CD4-positive, alpha-beta T cell treated with Interleukin-17A for 1 hour (primary cell): ENCODE measurements around the gene ARPIN.
"Not testable (repeated sequence)": the region's sequence is repeated elsewhere in the genome, so short reads cannot be mapped to it uniquely, and the experiment has no call there.

Source experiments
- DNase-seq: peaks from one replicate; pipeline ENCODE4 v3.0.0-alpha.2; 2020

Gene ARPIN

GRCh38 chr15:89876396-89877082 lies 36.2 kb downstream of the ARPIN start:
- DNase-seq = no peak

DNA sequence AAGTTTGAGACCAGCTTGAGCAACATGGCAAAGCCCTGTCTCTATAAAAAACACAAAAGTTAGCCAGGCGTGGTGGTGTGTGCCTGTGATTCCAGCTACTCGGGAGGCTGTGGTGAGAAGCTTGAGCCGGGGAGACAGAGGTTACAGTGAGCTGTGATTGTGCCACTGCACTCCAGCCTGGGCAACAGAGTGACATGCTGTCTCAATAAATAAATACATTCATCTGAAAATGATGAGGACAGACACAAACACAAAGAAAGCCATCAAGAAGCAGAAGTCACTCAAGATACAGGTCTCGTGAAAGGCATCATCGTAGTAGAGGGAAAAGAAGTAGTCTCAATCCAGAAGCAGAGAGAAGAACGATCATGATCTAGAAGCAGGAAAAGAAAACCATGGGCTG lies 37.0 kb downstream of the ARPIN start:
- DNase-seq = no peak

GRCh38 chr15:89874926-89875564 lies 37.7 kb downstream of the ARPIN start:
- DNase-seq = peak; percentile 80

DNA sequence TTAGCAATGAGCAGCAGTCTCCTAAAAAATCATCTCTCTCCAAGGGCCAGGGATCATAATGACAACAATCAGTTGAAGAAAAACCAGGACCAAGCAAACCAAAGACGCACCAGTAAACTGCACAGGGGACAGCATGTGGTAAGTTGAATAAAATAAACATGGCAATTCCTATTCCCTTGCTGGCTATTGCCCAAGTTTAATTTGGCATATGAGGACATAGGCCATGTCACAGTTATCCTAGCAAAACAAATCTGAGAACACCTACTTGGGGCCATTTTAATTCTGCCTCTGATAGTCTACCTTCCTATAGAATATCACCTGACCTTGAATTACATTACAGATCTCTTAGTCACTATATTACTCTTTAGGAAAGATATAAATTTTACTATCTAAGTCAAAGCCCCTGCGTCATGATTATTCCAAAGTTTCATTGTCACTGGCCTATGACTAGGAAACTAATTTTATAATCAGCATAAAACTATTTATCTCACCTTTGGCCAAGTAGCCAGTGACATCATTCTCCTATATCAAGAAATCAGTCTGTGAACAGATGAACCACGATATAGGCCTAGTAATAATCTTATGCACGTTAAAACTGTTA lies 42.0 kb downstream of the ARPIN start:
- DNase-seq = no peak

- no peak for DNase-seq
Observed at GRCh38 chr15:89870006-89870405, 42.7 kb downstream of the ARPIN start.

GRCh38 chr15:89869490-89869889 lies 43.3 kb downstream of the ARPIN start:
- DNase-seq = not testable (repeated sequence)

DNA sequence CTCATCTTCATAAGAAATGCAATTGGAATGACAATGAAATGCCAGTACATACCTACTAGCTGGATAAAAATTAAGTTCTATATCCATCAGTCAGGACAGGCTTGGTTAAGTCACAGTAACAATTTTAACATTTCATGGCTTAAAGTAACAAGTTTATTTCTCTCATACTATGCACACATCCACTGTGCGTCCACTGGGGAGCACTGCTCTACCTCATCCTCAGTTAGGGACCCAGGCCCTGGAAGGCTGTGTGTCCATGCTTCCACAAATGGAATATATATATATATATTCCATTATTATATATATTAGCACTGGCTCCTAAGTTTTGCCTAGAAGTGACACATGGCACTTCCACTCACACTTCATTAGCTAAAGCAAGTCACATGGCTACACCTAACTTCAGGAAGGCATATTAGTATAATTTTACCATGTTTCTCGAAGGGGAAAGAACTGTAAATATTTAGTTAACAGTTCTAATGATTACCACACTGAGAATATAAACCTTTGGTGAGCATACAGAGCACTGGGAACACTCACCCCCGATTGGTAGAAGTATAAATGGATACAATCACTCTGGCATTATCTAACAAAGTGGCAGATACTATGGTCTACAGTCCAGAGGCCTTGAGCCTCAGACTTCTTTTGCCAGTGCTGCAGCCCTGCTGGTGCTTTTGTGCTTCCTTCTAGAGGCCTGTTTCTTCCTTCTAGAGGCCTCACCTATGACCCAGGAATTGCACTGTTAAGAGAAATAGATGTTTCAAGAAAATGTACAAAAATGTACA lies 47.6 kb downstream of the ARPIN start:
- no peak for DNase-seq

GRCh38 chr15:89863918-89864317 lies 48.8 kb downstream of the ARPIN start:
- DNase-seq = no peak

GRCh38 chr15:89860891-89861290 lies 51.9 kb downstream of the ARPIN start:
- DNase-seq = no peak

DNA sequence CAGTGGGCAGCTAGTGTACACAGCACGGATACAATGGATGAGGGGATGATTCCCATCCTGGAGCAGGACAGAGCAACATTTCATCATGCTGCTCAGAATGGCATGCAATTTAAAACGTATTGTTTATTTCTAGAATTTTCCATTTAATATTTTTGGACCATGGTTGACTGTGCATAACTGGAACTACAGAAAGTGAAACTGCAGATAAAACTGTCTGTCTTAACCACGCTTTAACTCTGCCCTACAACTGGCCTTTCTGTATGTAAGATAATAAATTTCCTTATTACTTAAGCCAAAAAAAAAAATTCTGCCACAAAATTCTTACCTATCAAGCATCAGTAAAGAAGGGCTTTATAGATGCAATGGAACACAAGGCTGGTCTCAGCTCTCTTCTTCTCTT lies 52.3 kb downstream of the ARPIN start:
- no peak for DNase-seq

DNA sequence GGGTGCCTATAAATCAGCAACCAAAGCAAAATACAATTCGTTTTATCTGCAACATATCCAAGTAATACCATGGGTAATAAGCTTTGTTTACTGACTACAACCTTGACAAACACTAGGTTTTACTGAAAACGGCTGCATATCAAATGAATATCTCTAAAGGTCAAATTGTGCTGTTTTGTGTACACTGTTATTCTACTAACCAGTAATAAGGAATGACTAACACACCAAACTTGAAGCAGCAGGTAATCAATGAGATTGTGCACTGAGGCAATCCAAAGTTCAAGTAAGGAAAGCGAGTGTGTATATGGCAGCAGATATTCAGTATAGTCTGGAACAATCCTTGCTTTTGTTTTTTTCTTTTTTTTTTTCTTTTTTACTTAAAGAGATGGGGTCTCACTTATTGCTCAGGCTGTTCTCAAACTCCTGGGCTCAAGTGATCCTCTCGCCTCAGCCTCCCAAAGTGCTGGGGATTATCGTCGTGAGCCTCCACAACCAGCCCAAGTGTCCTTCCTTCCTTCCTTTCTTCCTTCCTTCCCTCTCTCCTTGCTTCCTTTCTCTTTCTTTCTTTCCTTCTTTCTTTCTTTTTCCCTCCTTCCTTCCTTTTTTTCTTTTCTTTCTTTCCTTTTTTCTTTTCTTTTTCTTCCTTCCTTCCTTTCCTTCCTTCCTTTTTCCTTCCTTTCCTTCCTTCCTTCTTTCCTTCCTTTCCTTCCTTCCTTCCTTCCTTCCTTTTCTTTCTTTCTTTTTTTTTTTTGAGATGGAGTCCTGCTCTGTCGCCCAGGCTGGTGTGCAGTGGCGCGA lies 53.9 kb downstream of the ARPIN start:
- DNase-seq = no peak

DNA sequence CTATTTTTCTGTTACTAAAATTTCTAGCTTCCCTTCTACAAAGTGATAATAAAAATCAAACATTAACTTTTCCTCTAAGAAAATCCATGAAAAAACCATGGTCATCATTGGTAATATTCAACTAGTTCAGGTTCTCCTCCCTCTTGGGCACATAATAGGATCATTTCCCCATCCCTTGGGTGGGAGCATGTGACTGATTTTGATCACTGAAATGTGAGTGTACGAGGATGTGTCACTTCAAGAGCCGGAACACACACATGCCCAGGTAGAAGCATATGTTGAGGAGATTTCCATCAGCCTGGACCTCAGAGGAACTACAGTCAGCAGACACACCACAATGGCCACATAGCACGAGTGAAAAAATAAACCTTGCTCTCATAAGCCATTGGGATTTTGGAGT lies 55.1 kb downstream of the ARPIN start:
- DNase-seq = no peak

- no peak for DNase-seq
Observed at GRCh38 chr15:89855948-89856347, 56.8 kb downstream of the ARPIN start.

DNA sequence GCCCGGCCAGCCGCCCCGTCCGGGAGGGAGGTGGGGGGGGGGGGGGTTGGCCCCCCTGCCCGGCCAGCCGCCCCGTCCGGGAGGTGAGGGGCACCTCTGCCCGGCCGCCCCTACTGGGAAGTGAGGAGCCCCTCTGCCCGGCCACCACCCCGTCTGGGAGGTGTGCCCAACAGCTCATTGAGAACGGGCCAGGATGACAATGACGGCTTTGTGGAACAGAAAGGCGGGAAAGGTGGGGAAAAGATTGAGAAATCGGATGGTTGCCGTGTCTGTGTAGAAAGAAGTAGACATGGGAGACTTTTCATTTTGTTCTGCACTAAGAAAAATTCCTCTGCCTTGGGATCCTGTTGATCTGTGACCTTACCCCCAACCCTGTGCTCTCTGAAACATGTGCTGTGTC lies 57.9 kb downstream of the ARPIN start:
- DNase-seq = not testable (repeated sequence)

GRCh38 chr15:89852342-89852995 lies 60.3 kb downstream of the ARPIN start:
- no peak for DNase-seq

GRCh38 chr15:89851673-89852341 lies 60.9 kb downstream of the ARPIN start:
- no peak for DNase-seq

- no peak for DNase-seq
Observed at GRCh38 chr15:89848970-89849292, 63.8 kb downstream of the ARPIN start.

DNA sequence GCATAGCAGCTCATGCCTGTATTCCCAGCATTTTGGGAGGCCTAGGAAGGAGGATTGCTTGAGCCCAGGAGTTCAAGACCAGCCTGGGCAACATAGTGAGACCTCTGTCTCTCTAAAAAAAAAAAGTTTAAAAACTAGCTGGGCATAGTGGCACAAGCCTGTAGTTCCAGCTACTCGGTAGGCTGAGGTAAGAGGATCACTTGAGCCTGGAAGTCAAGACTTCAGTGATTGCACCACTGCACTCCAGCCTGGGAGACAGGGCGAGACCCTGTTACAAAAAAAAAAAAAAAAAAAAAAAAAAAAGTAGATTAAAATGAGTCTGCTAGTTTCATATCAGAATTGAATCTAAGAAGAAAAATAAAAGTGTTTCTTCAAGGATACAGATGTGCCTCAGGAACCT lies 65.7 kb downstream of the ARPIN start:
- DNase-seq = no peak

GRCh38 chr15:89845305-89845893 lies 67.4 kb downstream of the ARPIN start:
- no peak for DNase-seq
